Left lung (tissue), 10 donors: ENCODE results near the gene RHOBTB1. TPM values are rescaled to one million over a fixed set of nuclear protein-coding genes. Genes with fewer than 3 reads are reported as not detected.

Source experiments
- ATAC-seq: fragments of 200-7000 bp; cut with Tn5 transposase; one replicate; pipeline ENCODE4 v1.9.1; 2020; ENCODE audit warnings: moderate library complexity
- DNase-seq, 4 donors: peaks; one replicate each; pipeline ENCODE4 v3.0.0-alpha.2; 2013 to 2020
- H3K27ac ChIP-seq, 2 donors: fragments of 200-600 bp; sonication (generic) in 1 of 2; one replicate each; pipeline versions ENCODE4 v1.5.0 to v1.8.0; 2020 to 2021
- H3K27me3 ChIP-seq, 2 donors: fragments of 200-600 bp; sonication (generic) in 1 of 2; one replicate each; pipeline versions ENCODE4 v1.5.0 to v1.8.0; 2020 to 2021
- H3K36me3 ChIP-seq, 2 donors: fragments of 200-600 bp; sonication (generic) in 1 of 2; one replicate each; pipeline versions ENCODE4 v1.5.0 to v1.8.0; 2020 to 2021
- H3K4me1 ChIP-seq, 2 donors: fragments of 200-600 bp; one replicate each; pipeline ENCODE4 v1.8.0; 2021
- H3K4me3 ChIP-seq, 2 donors: fragments of 200-600 bp; sonication (generic) in 1 of 2; one replicate each; pipeline versions ENCODE4 v1.5.0 to v1.8.0; 2020 to 2021; ENCODE audit warnings: mild to moderate bottlenecking in 1 of 2
- H3K9me3 ChIP-seq, 2 donors: fragments of 200-600 bp; sonication (generic) in 1 of 2; one replicate each; pipeline versions ENCODE4 v1.5.0 to v1.8.0; 2020 to 2021
- CTCF ChIP-seq, 2 donors: fragments of 200-600 bp; sonication (generic) in 1 of 2; IDR thresholded peaks; one replicate each; pipeline versions ENCODE4 v1.5.0 to v1.8.0; 2021; ENCODE audit warnings: antibody characterized with exemption in 2 of 2
- intact Hi-C, 2 donors: fragments of 100-400 bp; cut with DNase I; formaldehyde crosslinking; loops; one replicate each; pipeline versions ENCODE4 v1.11.2 to v1.14.2; 2022
- polyA plus RNA-seq, 6 donors: library from polyadenylated mRNA; unstranded; fragments of 120-200 nt; gene quantifications; one replicate each; pipeline ENCODE4 v1.2.1, GENCODE V29; 2013; ENCODE audit not compliant: insufficient read length in 6 of 6
- total RNA-seq, 2 donors: library from RNA; stranded (reverse); fragmentation: NEBNext Ultra II Directional; extraction: Animal tissue kit (Norgen Biotek cat#: 25700); gene quantifications; one replicate each; pipeline ENCODE4 v1.2.1, GENCODE V29; 2021
- donor health status: DM: no; HTN: yes; CAD: no.
- donor health status: DM: no; HTN: no; CAD: no.

RHOBTB1 gene
- total and polyA plus RNA-seq, 8 donors: 13.1 to 55.9 (median 52.5) TPM

- peak; percentile 69 to 81 for TF ChIP-seq CTCF (IDR thresholded peaks at IDR 0.05)
- H3K27ac ChIP-seq: peak overlapping the region; percentile 52 to 67
- H3K27me3 ChIP-seq: no peaks in the 10 kb centered on the region
- intact Hi-C loops: loop anchor here (5.0 to 10.0 kb wide), 2 partner anchors 140 to 147 kb away; no protein-coding TSS in a partner anchor
- no peaks in the 10 kb centered on the region for H3K36me3 ChIP-seq
- no peak overlapping the region for H3K4me3 ChIP-seq
- DNase-seq: peak in 3 of 4 donors; percentile 48 to 85 (median 79)
- no peaks in the 10 kb centered on the region for H3K9me3 ChIP-seq
- H3K4me1 ChIP-seq: peaks cover 0 to 25% of the 10 kb centered on the region in 2 donors
- peak; percentile 98 for ATAC-seq
These were observed 20.6 kb upstream of the RHOBTB1 start for GRCh38 chr10:60964257-60965235.

GRCh38 chr10:60963441-60964256 lies 19.7 kb upstream of the RHOBTB1 start:
- H3K4me3 ChIP-seq: no peak overlapping the region
- H3K27ac ChIP-seq: peak overlapping the region in 1 of 2 donors; percentile 52
- H3K9me3 ChIP-seq: no peaks in the 10 kb centered on the region
- TF ChIP-seq CTCF (IDR thresholded peaks at IDR 0.05): no peak
- intact Hi-C loops: loop anchor here in 1 of 2 donors (10.0 kb wide), 1 partner anchor 139 kb away; no protein-coding TSS in a partner anchor
- ATAC-seq: peak; percentile 16
- no peak for DNase-seq
- H3K4me1 ChIP-seq: peaks cover 0 to 25% of the 10 kb centered on the region in 2 donors
- no peaks in the 10 kb centered on the region for H3K27me3 ChIP-seq
- H3K36me3 ChIP-seq: no peaks in the 10 kb centered on the region

GRCh38 chr10:60962946-60963345 lies 19.0 kb upstream of the RHOBTB1 start:
- Histone ChIP-seq H3K27me3 (no peaks in the 10 kb centered on the region), H3K27ac (no peak overlapping the region), H3K36me3 (no peaks in the 10 kb centered on the region), H3K9me3 (no peaks in the 10 kb centered on the region), H3K4me1 (peaks cover 0 to 25% of the 10 kb centered on the region in 2 donors), H3K4me3 (no peak overlapping the region)
- DNase-seq (no peak), ATAC-seq (no peak)
- no peak for TF ChIP-seq CTCF (IDR thresholded peaks at IDR 0.05)
- intact Hi-C loops: loop anchor here in 1 of 2 donors (10.0 kb wide), 1 partner anchor 138 kb away; no protein-coding TSS in a partner anchor

- DNase-seq (no peak), ATAC-seq (no peak)
- no peak overlapping the region for H3K4me3 ChIP-seq
- no peak overlapping the region for H3K27ac ChIP-seq
- no peaks in the 10 kb centered on the region for H3K36me3 ChIP-seq
- intact Hi-C loops: loop anchor here in 1 of 2 donors (10.0 kb wide), 1 partner anchor 136 kb away; no protein-coding TSS in a partner anchor
- TF ChIP-seq CTCF (IDR thresholded peaks at IDR 0.05): no peak
- H3K9me3 ChIP-seq: no peaks in the 10 kb centered on the region
- H3K4me1 ChIP-seq: peaks cover 0 to 25% of the 10 kb centered on the region in 2 donors
- H3K27me3 ChIP-seq: no peaks in the 10 kb centered on the region
These were observed 16.9 kb upstream of the RHOBTB1 start for GRCh38 chr10:60960913-60961312.
